HUDEP-2 (cell line): Measurements from ENCODE around the gene POLE3.
"Not testable (repeated sequence)": the region's sequence is repeated elsewhere in the genome, so short reads cannot be mapped to it uniquely, and the experiment has no call there.

Experiments used
- DNase-seq, 76 experiments: peaks; one replicate each; lab custom pipeline; 2025; ENCODE audit not compliant: unreplicated experiment in 76 of 76; lab: John Stamatoyannopoulos, UW

POLE3 gene

DNA sequence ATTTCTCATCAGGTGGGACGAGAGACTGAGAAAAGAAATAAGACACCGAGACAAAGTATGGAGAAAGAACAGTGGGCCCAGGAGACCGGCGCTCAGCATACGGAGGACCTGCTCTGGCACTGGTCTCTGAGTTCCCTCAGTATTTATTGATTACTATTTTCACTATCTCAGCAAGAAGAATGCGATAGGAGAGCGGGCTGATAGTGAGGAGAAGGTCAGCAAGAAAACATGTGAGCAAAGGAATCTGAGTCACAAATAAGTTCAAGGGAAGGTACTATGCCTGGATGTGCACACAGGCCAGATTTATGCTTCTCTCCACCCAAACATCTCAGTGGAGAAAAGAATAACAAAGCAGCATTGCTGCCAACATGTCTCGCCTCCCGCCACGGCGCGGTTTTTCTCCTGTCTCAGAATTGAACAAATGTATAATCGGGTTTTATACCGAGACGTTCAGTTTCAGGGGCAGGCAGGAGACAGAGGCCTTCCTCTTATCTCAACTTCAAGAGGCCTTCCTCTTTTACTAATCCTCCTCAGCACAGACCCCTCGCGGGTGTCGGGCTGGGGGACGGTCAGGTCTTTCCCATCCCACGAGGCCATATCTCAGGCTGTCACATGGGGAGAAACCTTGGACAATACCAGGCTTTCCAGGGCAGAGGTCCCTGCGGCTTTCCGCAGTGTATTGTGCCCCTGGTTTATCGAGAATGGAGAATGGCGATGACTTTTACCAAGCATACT is 31.2 kb downstream of the POLE3 start:
- peak in 3 of 76 experiments; percentile 18 to 32 (median 30) for DNase-seq

DNA sequence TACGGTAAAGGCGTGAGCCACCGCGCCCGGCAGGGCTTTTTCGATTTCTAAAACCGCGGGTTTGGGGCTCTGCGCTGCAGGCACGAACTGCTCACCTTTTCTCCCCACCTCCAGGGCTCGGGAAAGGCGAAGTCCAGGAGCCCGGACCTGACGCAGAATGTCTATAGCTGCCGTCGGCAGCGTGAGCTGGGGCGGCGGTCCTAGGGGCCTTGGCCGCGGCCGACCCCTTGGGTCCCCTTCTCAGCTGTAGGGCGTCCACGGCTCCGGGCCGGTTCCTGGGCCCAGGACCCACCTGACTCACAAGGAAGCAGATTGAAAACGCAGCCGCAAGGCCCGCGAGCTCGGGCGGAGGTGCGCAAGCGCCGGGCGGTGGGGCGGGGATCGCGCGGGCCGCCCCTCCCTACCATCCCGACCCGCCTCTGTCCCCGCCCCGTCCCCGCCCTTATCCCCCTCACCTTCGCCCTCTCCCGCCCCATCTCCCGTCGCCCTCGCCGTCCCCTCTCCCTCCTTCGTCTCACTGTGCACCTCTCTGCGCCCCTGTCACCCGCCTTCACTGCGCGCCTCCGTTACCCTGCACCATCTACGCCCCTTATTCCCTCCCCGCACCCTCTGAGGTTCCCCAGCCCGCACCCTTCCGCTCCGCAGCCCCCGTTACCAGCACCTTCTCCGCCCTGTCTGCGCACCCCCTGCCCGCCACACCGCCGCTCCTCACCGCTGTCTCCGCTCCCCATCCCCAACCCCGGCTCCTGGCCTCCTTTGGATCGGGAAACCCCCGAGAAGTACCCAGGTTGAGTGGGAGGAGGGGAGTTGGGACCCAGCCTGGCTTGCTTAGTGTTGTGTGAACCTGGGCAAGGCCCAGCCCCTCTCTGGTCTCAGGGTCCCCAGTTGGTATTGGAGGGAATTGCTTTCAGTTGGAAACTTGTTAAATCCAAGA is 33.6 kb downstream of the POLE3 start, which contains the start of gene HDHD3:
Gene HDHD3, minus strand, starts transcription at position 353 of the 934 bp plus-strand sequence. CDS start 2,632 bp downstream, outside the sequence.
- DNase-seq: peak in 65 of 76 experiments; percentile 8 to 79 (median 55)

DNA sequence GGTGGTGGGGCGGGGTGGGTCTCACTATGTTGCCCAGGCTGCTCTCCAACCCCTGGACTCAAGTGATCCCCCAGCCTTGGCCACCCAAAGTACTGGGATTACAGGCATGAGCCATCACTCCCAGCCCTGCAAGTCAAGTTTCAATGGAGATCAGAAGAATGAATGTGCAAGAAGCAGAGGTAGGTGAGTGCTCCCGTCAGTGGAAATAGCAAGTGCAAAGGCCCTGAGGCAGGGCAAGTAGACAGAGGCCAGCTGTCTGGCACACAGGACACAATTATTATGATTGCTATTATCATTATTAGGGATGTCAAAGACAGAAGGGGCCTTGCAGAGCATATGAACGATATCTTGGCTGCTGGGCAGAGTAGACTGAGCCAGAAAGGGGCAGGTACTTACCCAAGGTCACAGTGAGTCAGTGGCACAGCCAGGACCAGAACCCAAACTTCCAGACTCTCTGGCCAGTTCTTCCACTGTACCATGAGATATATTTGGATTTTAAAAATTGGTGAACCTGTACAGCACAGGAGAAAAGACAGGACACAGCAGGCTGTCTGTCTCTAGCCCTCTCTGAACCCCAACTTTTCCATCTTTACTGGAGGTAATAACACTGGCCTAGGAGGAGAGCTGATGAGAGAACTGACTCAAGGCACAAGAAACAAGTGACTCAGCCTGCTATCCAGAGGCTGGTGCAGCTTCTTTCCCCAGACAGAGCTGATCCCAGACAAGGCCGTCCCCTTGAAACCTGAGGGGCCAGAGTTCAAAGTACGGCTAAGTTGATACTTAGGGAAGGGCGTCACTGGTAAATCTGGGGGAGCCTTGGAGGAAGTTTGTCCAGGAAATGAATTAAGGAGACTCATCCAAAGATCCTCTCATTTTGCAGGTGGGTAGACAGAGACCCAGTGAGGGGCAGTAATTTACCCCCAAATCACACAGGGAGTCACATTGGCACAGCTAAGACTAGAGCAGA is 35.1 kb downstream of the POLE3 start:
- DNase-seq: peak in 3 of 76 experiments; percentile 15 to 29 (median 16)

DNA sequence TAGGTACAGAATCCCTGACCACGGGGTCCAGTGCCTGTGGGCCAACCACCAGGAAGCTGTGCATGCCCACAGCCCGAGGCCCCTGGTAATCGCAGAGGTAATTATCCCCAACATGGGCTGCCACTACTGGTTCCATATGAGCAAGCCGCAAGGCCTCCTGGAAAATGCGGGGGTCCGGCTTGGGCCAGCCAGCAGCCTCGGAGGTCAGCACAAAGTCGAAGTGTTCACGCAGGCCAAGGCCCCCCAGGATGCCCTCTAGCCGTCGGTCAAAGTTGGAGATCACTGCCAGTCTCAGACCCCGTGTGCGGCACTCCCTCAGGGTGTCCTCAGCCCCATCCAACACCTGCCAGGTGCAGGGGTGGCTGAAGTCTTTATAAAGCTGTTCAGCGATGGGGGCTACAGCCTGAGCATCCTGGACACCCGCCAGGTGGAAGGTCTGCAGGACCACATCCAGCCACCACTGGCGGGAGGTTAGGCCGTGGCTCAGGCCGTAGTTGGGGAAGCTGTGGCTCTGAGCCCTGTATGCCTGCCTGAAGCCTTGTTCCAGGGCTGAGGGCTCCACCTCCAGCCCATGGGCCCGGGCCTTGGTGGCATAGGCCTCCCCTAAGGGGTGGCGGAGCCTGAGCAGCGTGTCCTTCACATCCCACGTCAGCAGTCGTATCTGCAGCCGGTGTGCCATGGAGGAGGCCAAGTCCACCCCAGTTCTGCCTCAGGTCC is 36.6 kb downstream of the POLE3 start:
- no peak for DNase-seq

DNA sequence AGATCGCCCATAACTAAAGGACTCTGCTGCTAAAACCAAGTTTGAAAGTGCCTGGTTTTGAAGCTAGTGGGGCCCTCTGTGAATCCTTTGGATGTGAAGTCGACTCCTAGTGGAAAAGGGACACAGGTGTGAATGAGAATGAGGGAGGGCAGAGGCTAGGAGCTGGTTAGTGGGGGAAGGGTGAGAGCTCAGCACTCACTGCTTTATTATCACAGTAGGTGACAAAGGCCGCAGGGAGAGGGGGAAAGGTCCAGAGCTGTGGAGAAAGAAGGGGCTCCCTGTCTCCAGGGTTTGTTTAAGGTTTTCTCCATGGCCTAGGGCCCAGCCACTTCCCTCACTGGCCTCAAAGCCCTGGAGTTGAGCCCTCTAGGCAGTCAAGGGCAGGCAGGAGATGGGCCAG is 37.2 kb downstream of the POLE3 start:
- no peak for DNase-seq

- peak in 2 of 76 experiments; percentile 22 to 23 for DNase-seq
Observed at GRCh38 chr9:113372059-113372458, 38.4 kb downstream of the POLE3 start.

- no peak for DNase-seq
Observed at GRCh38 chr9:113370806-113371325, 39.6 kb downstream of the POLE3 start.

GRCh38 chr9:113369855-113370140 is 40.7 kb downstream of the POLE3 start:
- peak in 2 of 76 experiments; percentile 25 to 30 for DNase-seq

DNA sequence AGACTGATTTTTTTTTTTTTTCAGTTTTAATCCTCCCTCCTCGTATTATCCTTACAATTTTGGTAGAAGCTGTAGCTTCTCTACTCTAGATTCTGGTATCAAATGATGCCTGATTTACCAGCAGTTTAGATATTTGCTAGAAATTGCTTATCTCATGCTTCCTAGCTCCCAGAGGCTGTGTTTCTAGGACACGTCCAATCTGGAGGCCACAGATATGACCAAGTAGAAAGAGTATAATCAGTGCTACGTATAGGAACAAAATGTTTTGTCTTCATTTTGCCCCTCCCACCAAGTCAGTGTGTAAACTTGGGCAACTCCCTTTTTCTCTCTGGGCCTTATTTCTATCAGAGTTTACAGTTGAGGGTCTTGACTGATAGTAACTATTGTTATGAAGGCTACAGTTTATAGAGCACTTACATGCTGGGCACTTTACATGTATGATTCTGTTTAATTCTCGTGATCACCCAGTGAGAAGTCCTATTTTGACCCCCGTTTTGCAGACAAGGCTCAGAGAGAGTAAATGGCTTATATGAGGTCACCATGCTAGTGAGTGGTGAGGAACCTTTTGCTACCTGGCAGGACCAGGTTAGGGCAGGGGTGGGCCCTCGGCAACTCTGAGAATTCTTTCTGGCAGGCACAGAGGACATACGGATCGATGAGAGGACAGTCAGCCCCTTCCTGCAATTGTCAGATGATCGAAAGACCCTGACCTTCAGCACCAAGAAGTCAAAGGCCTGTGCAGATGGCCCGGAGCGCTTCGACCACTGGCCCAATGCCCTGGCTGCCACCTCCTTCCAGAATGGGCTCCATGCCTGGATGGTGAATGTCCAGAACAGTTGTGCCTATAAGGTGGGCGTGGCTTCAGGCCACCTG is 41.3 kb downstream of the POLE3 start:
- peak in 65 of 76 experiments; percentile 13 to 96 (median 71) for DNase-seq

- DNase-seq: peak in 51 of 76 experiments; percentile 15 to 80 (median 43)
Observed at GRCh38 chr9:113368348-113368981, 42.0 kb downstream of the POLE3 start.

DNA sequence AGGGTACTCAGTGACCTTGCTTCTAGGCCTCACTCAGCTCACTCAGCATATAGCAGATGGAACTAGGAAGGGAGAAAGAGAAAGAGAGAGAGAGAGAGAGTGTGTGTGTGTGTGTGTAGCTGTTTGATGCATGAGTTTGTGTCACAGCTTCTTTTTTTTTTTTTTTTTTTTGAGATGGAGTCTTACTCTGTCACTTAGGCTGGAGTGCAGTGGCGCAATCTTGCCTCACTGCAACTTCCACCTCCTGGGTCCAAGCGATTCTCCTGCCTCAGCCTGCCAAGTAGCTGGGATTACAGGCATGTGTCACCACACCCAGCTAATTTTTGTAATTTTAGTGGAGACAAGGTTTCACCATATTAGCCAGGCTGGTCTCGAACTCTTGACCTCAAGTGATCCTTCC is 44.8 kb downstream of the POLE3 start:
- not testable (repeated sequence) for DNase-seq

- DNase-seq: peak in 18 of 76 experiments; percentile 4 to 58 (median 26)
Observed at GRCh38 chr9:113364951-113365350, 45.5 kb downstream of the POLE3 start.

GRCh38 chr9:113363336-113363735 is 47.1 kb downstream of the POLE3 start:
- no peak for DNase-seq

DNA sequence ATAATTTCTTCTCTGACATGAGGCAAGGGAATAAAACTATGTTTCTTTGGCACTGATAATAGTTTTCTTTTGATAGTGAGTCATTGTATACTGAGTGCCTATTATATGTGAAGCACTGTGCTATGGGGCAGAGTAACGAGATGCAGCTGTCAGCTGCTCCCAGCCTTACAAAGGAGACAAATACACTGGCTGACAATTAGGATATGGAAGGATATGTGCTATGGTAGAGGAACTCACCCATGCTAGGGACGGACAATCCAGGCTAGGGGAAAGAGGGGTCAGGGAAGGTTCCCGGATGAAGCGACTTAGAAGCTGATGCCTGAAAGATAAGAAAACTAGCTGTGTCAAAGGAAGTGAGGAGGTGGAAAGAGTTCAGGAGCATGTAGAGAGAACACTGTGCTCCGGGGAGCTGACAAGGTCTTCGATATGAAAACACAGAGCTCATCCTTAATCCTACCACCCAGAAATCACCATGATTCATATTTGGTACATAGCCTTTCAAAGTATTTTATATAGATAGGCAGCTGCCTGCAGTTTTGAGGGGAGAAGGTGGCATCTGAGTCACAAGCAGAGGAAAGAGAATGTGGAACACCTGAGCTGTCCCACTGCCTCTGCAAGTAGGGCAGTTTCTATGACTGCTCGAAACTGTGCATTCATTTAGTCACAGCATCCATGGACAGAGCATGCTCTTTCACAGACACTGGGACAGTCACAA is 49.0 kb downstream of the POLE3 start:
- no peak for DNase-seq

DNA sequence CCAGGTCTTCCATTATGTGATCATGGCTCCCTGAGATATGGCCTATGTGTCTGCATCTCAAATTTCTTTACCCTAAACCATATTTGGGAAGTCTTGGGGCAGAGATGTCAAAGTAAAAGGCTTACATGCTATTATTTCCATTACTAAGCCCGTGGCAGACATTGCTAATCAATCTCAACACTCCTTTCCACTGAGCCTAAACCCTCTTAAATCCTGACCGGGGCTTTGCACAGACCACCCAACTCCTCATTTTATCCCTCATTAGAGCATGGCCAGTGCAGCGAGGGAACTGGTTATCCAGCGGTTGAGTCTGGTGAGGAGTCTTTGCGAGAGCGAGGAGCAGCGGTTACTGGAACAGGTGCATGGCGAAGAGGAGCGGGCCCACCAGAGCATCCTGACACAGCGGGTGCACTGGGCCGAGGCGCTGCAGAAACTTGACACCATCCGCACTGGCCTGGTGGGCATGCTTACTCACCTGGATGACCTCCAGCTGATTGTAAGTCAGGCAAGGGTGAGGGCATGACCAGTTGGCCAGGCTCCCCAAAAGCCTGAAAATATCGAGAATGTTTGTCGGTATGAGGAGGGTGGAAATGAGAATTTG is 50.1 kb downstream of the POLE3 start:
- DNase-seq: no peak

DNA sequence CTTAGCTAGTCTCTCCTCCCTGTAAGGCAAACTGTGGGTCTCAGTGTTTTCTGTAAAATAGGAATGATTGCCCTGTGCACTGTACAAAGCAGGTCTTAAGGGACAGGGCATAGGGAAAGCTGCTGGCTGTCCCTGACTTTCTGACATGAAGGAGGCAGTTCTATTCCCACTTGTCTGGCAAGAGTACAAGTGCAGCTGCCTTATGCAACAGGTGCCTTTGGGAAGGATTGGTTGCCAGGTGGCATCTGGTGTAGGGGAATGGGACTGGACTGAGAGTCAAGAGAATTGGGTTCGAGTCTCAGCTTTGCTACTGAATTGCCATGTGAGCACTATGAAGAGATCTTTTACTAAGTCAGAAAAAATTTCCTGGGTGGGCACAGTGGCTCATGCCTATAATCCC is 51.1 kb downstream of the POLE3 start:
- DNase-seq: no peak
